HuH-7 (cell line): ENCODE data around the gene POU2F1.

Experiments
- DNase-seq: peaks from one replicate; pipeline ENCODE4 v3.0.0; 2011; ENCODE audit warnings: low spot score

Gene POU2F1

DNA sequence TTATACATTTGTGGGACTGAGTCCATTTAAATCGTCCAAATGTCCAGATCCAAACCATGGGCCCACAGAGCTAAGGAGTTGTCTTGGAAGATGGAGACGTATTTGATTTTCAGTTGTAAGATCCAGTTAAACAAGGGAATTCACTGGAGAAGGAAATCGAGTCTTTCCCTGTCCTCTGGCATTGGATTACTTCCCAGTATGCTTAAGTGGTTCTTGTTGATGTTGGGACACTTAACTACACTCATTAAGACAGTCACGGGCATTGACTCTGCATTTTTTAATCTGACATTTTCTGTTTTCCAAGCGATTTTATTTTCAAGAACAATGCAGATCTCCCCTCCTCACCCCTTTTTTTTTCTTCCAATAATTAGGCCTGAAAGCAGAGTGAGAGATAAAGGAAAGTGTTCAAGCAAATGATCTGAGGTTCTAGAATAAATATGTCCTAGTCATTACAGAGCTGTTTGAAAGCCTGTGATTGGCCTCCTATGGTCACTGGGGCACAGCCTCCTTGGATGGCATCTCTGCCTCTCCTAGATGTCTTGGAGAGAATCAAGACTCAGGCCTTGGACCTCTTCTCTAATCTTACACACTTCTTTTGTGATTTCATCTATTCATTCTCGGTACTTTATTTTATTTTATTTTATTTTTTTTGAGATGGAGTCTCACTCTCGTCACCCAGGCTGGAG is 248.7 kb downstream of the POU2F1 start:
- DNase-seq: no peak

DNA sequence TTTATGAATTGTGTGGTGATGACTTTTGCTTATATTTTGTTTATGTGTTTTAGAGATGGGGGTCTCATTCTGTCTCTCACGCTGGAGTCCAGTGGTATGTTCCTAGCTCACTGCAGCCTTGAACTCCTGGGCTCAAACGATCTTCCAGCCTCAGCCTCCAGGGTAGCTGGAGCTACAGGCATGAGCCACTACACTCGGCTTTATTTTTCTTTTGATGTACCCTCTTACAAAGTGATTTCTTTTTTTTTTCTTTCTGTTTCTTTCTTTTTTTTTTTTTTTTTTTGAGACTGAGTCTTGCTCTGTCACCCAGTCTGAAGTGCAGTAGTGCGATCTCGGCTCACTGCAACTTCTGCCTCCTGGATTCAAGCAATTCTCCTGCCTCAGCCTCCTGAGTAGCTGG is 250.9 kb downstream of the POU2F1 start:
- no peak for DNase-seq

DNA sequence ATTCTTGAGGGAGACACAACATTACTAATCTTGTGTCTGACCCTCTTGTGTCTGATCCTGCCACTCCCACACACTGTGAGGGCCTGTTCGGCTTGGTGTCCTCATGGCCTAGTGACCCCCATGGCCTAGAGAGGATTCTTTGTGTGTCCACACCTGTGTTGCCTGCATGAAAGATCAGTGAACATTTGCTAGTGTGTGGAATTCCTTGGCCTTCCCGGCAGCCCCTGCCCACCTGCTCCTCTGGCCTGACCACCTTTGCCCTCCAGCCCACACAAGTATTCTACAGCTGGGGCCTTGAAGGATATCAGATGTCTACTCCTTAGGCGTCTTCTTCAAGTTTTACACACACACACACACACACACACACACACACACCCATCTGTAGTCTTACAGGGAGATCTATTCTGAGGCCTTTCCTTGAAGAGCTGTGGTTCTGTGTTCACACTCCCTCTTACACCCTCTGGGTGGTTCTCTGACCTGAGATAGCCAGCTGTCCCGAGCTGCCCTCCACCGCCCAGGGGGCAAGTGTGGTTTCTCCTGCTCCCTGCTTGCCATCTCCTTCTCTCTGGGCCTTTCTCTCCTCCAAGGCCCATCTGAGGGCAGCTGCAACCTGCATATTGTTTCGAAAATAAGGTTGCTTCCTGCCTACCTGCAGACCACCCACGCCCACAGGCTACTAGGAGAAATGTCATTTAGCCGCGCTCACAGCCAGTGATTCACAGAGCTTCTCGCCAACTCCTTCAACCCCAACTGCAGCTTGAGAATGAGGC is 252.3 kb downstream of the POU2F1 start:
- no peak for DNase-seq

DNA sequence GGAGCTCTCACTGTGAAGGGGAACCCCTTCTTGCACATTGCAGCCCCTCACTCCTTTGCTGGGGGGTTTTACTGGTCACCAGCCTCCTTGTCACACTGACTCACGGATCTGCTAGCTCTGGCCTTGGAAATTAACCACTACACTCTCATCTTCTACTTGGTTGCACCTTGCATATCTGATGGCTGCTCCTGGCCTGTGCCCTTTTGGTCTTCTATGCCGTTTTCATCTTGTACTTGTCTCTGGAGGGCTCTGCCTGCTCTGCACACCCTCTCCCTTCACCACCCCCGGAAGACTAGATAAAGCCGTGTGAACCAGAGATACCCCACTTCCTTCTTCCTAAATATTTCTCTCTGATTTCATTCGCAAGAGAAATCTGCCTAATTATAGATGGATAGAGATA is 253.1 kb downstream of the POU2F1 start:
- no peak for DNase-seq

DNA sequence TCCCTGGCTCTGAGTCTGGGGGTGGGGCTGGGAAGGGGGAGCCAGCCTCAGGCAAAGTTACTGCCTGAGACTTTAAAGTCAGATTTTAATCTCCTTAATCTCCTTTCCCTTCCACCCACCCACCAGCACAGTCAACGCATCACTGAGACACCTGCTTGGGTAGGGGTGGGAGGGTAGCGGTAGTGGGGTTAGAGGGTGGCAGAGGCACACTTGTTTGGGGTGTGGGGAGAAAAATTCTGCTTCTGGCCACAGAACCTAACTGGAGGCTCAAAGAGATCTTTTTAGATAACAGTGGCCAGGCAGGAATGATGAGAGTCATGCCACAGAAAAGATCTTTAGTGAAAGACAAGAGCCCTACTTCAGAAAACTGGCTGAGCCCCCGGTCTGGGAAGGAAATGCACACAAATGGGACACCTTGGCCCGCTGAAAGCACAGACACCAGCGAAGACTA is 253.5 kb downstream of the POU2F1 start:
- DNase-seq: no peak

DNA sequence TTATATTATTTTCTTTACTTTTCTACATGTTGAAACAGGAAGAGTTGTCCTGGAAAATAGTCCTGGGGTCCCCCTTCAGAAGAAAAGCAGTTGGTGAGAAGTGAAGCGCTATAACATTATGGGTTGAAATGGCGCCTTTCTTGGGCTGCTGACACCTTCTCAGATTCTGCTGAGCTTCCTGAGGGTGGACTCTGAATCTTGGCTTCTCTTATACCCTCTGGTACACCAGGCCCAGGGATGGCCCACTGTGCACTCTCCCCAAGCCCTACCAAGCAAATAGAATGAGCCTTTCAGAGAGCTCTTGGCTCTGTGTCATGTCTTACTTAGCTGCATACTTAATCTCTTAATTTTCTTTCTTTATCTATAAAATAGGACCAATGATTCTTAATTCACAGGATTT is 255.4 kb downstream of the POU2F1 start:
- DNase-seq: no peak
